Measurements from ENCODE around the gene GPD1L. TPM values are rescaled to one million over a fixed set of nuclear protein-coding genes. Genes with fewer than 3 reads are reported as not detected.
"Not testable (repeated sequence)": the region's sequence is repeated elsewhere in the genome, so short reads cannot be mapped to it uniquely, and the experiment has no call there.

Gene GPD1L
- total RNA-seq, 1 donor from 2014 or later: 11.5 TPM

- H3K36me3 ChIP-seq (ENCODE audit: control insufficient read depth, insufficient read depth, low read length): no peaks in the 10 kb centered on the region
- DNase-seq (ENCODE audit: low read depth): no peak
- H3K27me3 ChIP-seq (ENCODE audit: control insufficient read depth, insufficient read depth, low read length): no peaks in the 10 kb centered on the region
- no peak for TF ChIP-seq CTCF (IDR thresholded peaks at IDR 0.05; ENCODE audit: insufficient read depth, low read length, poor library complexity, severe bottlenecking)
- no peak overlapping the region for H3K4me3 ChIP-seq (ENCODE audit: low read depth, low read length)
Observed at GRCh38 chr3:32098528-32098927, 7.9 kb upstream of the GPD1L start.

GRCh38 chr3:32100465-32100864, 6.0 kb upstream of the GPD1L start:
- no peak for TF ChIP-seq CTCF (IDR thresholded peaks at IDR 0.05; ENCODE audit: insufficient read depth, low read length, poor library complexity, severe bottlenecking)
- H3K36me3 ChIP-seq (ENCODE audit: control insufficient read depth, insufficient read depth, low read length): no peaks in the 10 kb centered on the region
- no peak for DNase-seq (ENCODE audit: low read depth)
- no peaks in the 10 kb centered on the region for H3K27me3 ChIP-seq (ENCODE audit: control insufficient read depth, insufficient read depth, low read length)
- H3K4me3 ChIP-seq (ENCODE audit: low read depth, low read length): no peak overlapping the region

GRCh38 chr3:32102289-32102688, 4.1 kb upstream of the GPD1L start:
- TF ChIP-seq CTCF (IDR thresholded peaks at IDR 0.05; ENCODE audit: insufficient read depth, low read length, poor library complexity, severe bottlenecking): no peak
- H3K27me3 ChIP-seq (ENCODE audit: control insufficient read depth, insufficient read depth, low read length): no peaks in the 10 kb centered on the region
- no peaks in the 10 kb centered on the region for H3K36me3 ChIP-seq (ENCODE audit: control insufficient read depth, insufficient read depth, low read length)
- H3K4me3 ChIP-seq (ENCODE audit: low read depth, low read length): no peak overlapping the region
- DNase-seq (ENCODE audit: low read depth): no peak

GRCh38 chr3:32104492-32104891, 1.9 kb upstream of the GPD1L start:
- DNase-seq (ENCODE audit: low read depth): no peak
- Histone ChIP-seq H3K4me3 (ENCODE audit: low read depth, low read length) (no peak overlapping the region), H3K36me3 (ENCODE audit: control insufficient read depth, insufficient read depth, low read length) (no peaks in the 10 kb centered on the region), H3K27me3 (ENCODE audit: control insufficient read depth, insufficient read depth, low read length) (no peaks in the 10 kb centered on the region)
- no peak for TF ChIP-seq CTCF (IDR thresholded peaks at IDR 0.05; ENCODE audit: insufficient read depth, low read length, poor library complexity, severe bottlenecking)

- no peak for TF ChIP-seq CTCF (IDR thresholded peaks at IDR 0.05; ENCODE audit: insufficient read depth, low read length, poor library complexity, severe bottlenecking)
- no peaks in the 10 kb centered on the region for H3K27me3 ChIP-seq (ENCODE audit: control insufficient read depth, insufficient read depth, low read length)
- DNase-seq (ENCODE audit: low read depth): no peak
- no peaks in the 10 kb centered on the region for H3K36me3 ChIP-seq (ENCODE audit: control insufficient read depth, insufficient read depth, low read length)
- no peak overlapping the region for H3K4me3 ChIP-seq (ENCODE audit: low read depth, low read length)
Observed at GRCh38 chr3:32105291-32106131, 909 bp upstream of the GPD1L start.

GRCh38 chr3:32106929-32107362, 526 bp downstream of the GPD1L start:
- Histone ChIP-seq H3K27me3 (ENCODE audit: control insufficient read depth, insufficient read depth, low read length) (no peaks in the 10 kb centered on the region), H3K4me3 (ENCODE audit: low read depth, low read length) (peak overlapping the region; percentile 81), H3K36me3 (ENCODE audit: control insufficient read depth, insufficient read depth, low read length) (no peaks in the 10 kb centered on the region)
- no peak for DNase-seq (ENCODE audit: low read depth)
- no peak for TF ChIP-seq CTCF (IDR thresholded peaks at IDR 0.05; ENCODE audit: insufficient read depth, low read length, poor library complexity, severe bottlenecking)

- not testable (repeated sequence) for H3K27me3 ChIP-seq (ENCODE audit: control insufficient read depth, insufficient read depth, low read length); H3K4me3 ChIP-seq (ENCODE audit: low read depth, low read length); DNase-seq (ENCODE audit: low read depth); H3K36me3 ChIP-seq (ENCODE audit: control insufficient read depth, insufficient read depth, low read length)
Observed at GRCh38 chr3:32108224-32108623, 1.8 kb downstream of the GPD1L start.

All from kidney epithelial cell (primary cell).